ENCODE measurements around the gene TTC7B.
A peak's percentile ranks its signal among the peaks of the same experiment; 100 is the strongest.

GRCh38 chr14:90505531-90505930 is 310.7 kb downstream of the TTC7B start:
- TF ChIP-seq YY1 (IDR thresholded peaks at IDR 0.05; ENCODE audit: low read depth) (no peak), TEAD4 (IDR thresholded peaks at IDR 0.05) (0 out of 2 replicates have a peak, but pooled peaks have one; percentile 44)
- TF ChIP-seq, protein P1, sequence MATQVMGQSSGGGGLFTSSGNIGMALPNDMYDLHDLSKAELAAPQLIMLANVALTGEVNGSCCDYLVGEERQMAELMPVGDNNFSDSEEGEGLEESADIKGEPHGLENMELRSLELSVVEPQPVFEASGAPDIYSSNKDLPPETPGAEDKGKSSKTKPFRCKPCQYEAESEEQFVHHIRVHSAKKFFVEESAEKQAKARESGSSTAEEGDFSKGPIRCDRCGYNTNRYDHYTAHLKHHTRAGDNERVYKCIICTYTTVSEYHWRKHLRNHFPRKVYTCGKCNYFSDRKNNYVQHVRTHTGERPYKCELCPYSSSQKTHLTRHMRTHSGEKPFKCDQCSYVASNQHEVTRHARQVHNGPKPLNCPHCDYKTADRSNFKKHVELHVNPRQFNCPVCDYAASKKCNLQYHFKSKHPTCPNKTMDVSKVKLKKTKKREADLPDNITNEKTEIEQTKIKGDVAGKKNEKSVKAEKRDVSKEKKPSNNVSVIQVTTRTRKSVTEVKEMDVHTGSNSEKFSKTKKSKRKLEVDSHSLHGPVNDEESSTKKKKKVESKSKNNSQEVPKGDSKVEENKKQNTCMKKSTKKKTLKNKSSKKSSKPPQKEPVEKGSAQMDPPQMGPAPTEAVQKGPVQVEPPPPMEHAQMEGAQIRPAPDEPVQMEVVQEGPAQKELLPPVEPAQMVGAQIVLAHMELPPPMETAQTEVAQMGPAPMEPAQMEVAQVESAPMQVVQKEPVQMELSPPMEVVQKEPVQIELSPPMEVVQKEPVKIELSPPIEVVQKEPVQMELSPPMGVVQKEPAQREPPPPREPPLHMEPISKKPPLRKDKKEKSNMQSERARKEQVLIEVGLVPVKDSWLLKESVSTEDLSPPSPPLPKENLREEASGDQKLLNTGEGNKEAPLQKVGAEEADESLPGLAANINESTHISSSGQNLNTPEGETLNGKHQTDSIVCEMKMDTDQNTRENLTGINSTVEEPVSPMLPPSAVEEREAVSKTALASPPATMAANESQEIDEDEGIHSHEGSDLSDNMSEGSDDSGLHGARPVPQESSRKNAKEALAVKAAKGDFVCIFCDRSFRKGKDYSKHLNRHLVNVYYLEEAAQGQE (IDR thresholded peaks at IDR 0.05; ENCODE audit: low read depth): no peak
